Measurements from ENCODE around the gene CST7. TPM values are rescaled to one million over a fixed set of nuclear protein-coding genes. Genes with fewer than 3 reads are reported as not detected.

The CST7 gene
- total RNA-seq: not detected in 2 replicates
- long read RNA-seq: 0 reads

GRCh38 chr20:24948939-24949679 lies at the start of gene CST7:
TSS of gene CST7 (plus strand) at chr20:24949269. CDS start at chr20:24949506, 237 bp downstream.
- Mint-ChIP-seq H3K27me3 (ENCODE audit: unreplicated experiment) (peaks cover 16% of the 10 kb centered on the region), H3K27ac (ENCODE audit: unreplicated experiment) (no peak within 1 kb of the TSS), H3K36me3 (ENCODE audit: unreplicated experiment) (no peaks in the 10 kb centered on the region), H3K4me3 (ENCODE audit: unreplicated experiment) (no peak within 1 kb of the TSS), H3K9me3 (ENCODE audit: unreplicated experiment) (peaks cover 25% of the 10 kb centered on the region), H3K4me1 (ENCODE audit: unreplicated experiment) (no peaks in the 10 kb centered on the region)
- TF ChIP-seq CTCF (IDR thresholded peaks at IDR 0.05): no peak
- DNase-seq (ENCODE audit: extremely low spot score, unreplicated experiment): peak; percentile 83

GRCh38 chr20:24906806-24907205 lies 42.3 kb upstream of the CST7 start:
- no peaks in the 10 kb centered on the region for H3K4me1 Mint-ChIP-seq (ENCODE audit: unreplicated experiment)
- no peaks in the 10 kb centered on the region for H3K36me3 Mint-ChIP-seq (ENCODE audit: unreplicated experiment)
- DNase-seq (ENCODE audit: extremely low spot score, unreplicated experiment): no peak
- peaks cover 5% of the 10 kb centered on the region for H3K27me3 Mint-ChIP-seq (ENCODE audit: unreplicated experiment)
- H3K27ac Mint-ChIP-seq (ENCODE audit: unreplicated experiment): no peak overlapping the region
- TF ChIP-seq CTCF (IDR thresholded peaks at IDR 0.05): no peak
- no peaks in the 10 kb centered on the region for H3K9me3 Mint-ChIP-seq (ENCODE audit: unreplicated experiment)
- H3K4me3 Mint-ChIP-seq (ENCODE audit: unreplicated experiment): no peak overlapping the region

- Mint-ChIP-seq H3K36me3 (ENCODE audit: unreplicated experiment) (no peaks in the 10 kb centered on the region), H3K9me3 (ENCODE audit: unreplicated experiment) (no peaks in the 10 kb centered on the region), H3K27me3 (ENCODE audit: unreplicated experiment) (peaks cover 5% of the 10 kb centered on the region), H3K4me1 (ENCODE audit: unreplicated experiment) (no peaks in the 10 kb centered on the region), H3K4me3 (ENCODE audit: unreplicated experiment) (no peak overlapping the region), H3K27ac (ENCODE audit: unreplicated experiment) (no peak overlapping the region)
- TF ChIP-seq CTCF (IDR thresholded peaks at IDR 0.05): no peak
- DNase-seq (ENCODE audit: extremely low spot score, unreplicated experiment): peak; percentile 30
Measured at GRCh38 chr20:24908642-24909041, 40.4 kb upstream of the CST7 start.

- Mint-ChIP-seq H3K36me3 (ENCODE audit: unreplicated experiment) (no peaks in the 10 kb centered on the region), H3K9me3 (ENCODE audit: unreplicated experiment) (no peaks in the 10 kb centered on the region), H3K27ac (ENCODE audit: unreplicated experiment) (no peak overlapping the region), H3K4me3 (ENCODE audit: unreplicated experiment) (no peak overlapping the region), H3K27me3 (ENCODE audit: unreplicated experiment) (peaks cover 5% of the 10 kb centered on the region), H3K4me1 (ENCODE audit: unreplicated experiment) (no peaks in the 10 kb centered on the region)
- no peak for TF ChIP-seq CTCF (IDR thresholded peaks at IDR 0.05)
- DNase-seq (ENCODE audit: extremely low spot score, unreplicated experiment): peak; percentile 72
Measured at GRCh38 chr20:24909086-24909780, 39.8 kb upstream of the CST7 start.

- TF ChIP-seq CTCF (IDR thresholded peaks at IDR 0.05): no peak
- Mint-ChIP-seq H3K36me3 (ENCODE audit: unreplicated experiment) (no peaks in the 10 kb centered on the region), H3K27ac (ENCODE audit: unreplicated experiment) (no peak overlapping the region), H3K9me3 (ENCODE audit: unreplicated experiment) (no peaks in the 10 kb centered on the region), H3K27me3 (ENCODE audit: unreplicated experiment) (peaks cover 5% of the 10 kb centered on the region), H3K4me3 (ENCODE audit: unreplicated experiment) (no peak overlapping the region), H3K4me1 (ENCODE audit: unreplicated experiment) (no peaks in the 10 kb centered on the region)
- DNase-seq (ENCODE audit: extremely low spot score, unreplicated experiment): no peak
Measured at GRCh38 chr20:24909861-24910260, 39.2 kb upstream of the CST7 start.
